SK-N-SH treated with all-trans-retinoic acid at 6 μM for 48 hours (cell line): ENCODE data around the gene FETUB.

ENCODE experiments used
- ARNTL ChIP-seq: fragments of 450-650 bp; formaldehyde crosslinking; IDR thresholded peaks from 2 replicates; pipeline ENCODE4 v1.5.0; 2020; ENCODE audit warnings: low read depth, mild to moderate bottlenecking, moderate library complexity, borderline replicate concordance
- BACH2 ChIP-seq: fragments of 250-450 bp; sonication (Bioruptor Pico); IDR thresholded peaks from 2 replicates; pipeline ENCODE4 v1.9.0; 2021; ENCODE audit warnings: mild to moderate bottlenecking, borderline replicate concordance
- CSDC2 ChIP-seq: fragments of 250-450 bp; sonication (Bioruptor Pico); IDR thresholded peaks from 2 replicates; pipeline ENCODE4 v1.5.0; 2020; ENCODE audit warnings: mild to moderate bottlenecking, moderate library complexity
- RARB ChIP-seq: fragments of 250-450 bp; sonication (Bioruptor Pico); IDR thresholded peaks from 2 replicates; pipeline ENCODE4 v1.8.0; 2021; ENCODE audit warnings: mild to moderate bottlenecking, moderate library complexity
- TCF4 ChIP-seq: fragments of 250-450 bp; sonication (Bioruptor Pico); IDR thresholded peaks from 2 replicates; pipeline ENCODE4 v1.8.0; 2021; ENCODE audit warnings: mild to moderate bottlenecking, moderate library complexity, borderline replicate concordance
- ZFP30 ChIP-seq: fragments of 450-650 bp; formaldehyde crosslinking; IDR thresholded peaks from 2 replicates; pipeline ENCODE4 v1.5.0; 2022; ENCODE audit warnings: mild to moderate bottlenecking, moderate library complexity
- TF ChIP-seq, protein P1 (sequence below): fragments of 250-450 bp; sonication (Bioruptor Pico); IDR thresholded peaks from 2 replicates; pipeline ENCODE4 v1.8.0; 2020; ENCODE audit warnings: mild to moderate bottlenecking, moderate library complexity, borderline replicate concordance
- TF ChIP-seq, protein P2 (sequence below): fragments of 250-450 bp; sonication (Bioruptor Pico); IDR thresholded peaks from 2 replicates; pipeline ENCODE4 v1.8.0; 2021; ENCODE audit warnings: low read depth, mild to moderate bottlenecking, moderate library complexity, borderline replicate concordance
- TF ChIP-seq, protein P3 (sequence below): fragments of 250-450 bp; sonication (Bioruptor Pico); IDR thresholded peaks from 2 replicates; pipeline ENCODE4 v1.5.0; 2020; ENCODE audit warnings: mild to moderate bottlenecking, moderate library complexity

DNA sequence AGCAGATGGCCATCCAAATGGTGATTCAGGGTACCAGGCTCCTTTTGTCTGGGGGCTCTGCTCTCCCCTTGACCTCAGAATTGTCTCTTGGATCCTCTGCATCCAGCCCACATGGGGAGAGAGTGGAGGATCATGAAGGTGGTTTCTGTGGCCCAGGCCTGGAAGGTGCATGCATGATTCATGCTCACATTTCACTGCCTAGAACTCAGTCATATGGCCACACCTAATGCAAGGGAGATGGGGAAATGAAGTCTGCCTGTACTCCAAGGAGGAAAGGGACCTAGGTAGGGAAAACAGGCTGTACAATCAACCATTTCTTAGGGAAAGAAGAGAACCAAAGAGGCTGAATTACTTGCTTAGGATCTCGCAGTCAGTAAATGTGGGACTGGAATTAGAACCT, 40.7 kb downstream of the FETUB start:
- TF ChIP-seq, protein P1, sequence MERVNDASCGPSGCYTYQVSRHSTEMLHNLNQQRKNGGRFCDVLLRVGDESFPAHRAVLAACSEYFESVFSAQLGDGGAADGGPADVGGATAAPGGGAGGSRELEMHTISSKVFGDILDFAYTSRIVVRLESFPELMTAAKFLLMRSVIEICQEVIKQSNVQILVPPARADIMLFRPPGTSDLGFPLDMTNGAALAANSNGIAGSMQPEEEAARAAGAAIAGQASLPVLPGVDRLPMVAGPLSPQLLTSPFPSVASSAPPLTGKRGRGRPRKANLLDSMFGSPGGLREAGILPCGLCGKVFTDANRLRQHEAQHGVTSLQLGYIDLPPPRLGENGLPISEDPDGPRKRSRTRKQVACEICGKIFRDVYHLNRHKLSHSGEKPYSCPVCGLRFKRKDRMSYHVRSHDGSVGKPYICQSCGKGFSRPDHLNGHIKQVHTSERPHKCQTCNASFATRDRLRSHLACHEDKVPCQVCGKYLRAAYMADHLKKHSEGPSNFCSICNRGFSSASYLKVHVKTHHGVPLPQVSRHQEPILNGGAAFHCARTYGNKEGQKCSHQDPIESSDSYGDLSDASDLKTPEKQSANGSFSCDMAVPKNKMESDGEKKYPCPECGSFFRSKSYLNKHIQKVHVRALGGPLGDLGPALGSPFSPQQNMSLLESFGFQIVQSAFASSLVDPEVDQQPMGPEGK (CRISPR knock-in tag): no peak
- TF ChIP-seq RARB (CRISPR knock-in tag): no peak
- TF ChIP-seq TCF4 (CRISPR knock-in tag): no peak
- no peak for TF ChIP-seq ARNTL (CRISPR knock-in tag)
- TF ChIP-seq ZFP30 (CRISPR knock-in tag): no peak
- TF ChIP-seq, protein P2, sequence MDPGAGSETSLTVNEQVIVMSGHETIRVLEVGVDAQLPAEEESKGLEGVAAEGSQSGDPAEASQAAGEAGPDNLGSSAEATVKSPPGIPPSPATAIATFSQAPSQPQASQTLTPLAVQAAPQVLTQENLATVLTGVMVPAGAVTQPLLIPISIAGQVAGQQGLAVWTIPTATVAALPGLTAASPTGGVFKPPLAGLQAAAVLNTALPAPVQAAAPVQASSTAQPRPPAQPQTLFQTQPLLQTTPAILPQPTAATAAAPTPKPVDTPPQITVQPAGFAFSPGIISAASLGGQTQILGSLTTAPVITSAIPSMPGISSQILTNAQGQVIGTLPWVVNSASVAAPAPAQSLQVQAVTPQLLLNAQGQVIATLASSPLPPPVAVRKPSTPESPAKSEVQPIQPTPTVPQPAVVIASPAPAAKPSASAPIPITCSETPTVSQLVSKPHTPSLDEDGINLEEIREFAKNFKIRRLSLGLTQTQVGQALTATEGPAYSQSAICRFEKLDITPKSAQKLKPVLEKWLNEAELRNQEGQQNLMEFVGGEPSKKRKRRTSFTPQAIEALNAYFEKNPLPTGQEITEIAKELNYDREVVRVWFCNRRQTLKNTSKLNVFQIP (CRISPR knock-in tag): no peak
- TF ChIP-seq, protein P3, sequence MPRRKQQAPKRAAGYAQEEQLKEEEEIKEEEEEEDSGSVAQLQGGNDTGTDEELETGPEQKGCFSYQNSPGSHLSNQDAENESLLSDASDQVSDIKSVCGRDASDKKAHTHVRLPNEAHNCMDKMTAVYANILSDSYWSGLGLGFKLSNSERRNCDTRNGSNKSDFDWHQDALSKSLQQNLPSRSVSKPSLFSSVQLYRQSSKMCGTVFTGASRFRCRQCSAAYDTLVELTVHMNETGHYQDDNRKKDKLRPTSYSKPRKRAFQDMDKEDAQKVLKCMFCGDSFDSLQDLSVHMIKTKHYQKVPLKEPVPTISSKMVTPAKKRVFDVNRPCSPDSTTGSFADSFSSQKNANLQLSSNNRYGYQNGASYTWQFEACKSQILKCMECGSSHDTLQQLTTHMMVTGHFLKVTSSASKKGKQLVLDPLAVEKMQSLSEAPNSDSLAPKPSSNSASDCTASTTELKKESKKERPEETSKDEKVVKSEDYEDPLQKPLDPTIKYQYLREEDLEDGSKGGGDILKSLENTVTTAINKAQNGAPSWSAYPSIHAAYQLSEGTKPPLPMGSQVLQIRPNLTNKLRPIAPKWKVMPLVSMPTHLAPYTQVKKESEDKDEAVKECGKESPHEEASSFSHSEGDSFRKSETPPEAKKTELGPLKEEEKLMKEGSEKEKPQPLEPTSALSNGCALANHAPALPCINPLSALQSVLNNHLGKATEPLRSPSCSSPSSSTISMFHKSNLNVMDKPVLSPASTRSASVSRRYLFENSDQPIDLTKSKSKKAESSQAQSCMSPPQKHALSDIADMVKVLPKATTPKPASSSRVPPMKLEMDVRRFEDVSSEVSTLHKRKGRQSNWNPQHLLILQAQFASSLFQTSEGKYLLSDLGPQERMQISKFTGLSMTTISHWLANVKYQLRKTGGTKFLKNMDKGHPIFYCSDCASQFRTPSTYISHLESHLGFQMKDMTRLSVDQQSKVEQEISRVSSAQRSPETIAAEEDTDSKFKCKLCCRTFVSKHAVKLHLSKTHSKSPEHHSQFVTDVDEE (CRISPR knock-in tag): no peak
- no peak for TF ChIP-seq BACH2 (CRISPR knock-in tag)
- no peak for TF ChIP-seq CSDC2 (CRISPR knock-in tag)
